Measurements from ENCODE around the gene C22orf15. TPM values are rescaled to one million over a fixed set of nuclear protein-coding genes. Genes with fewer than 3 reads are reported as not detected.

C22orf15 gene
- total RNA-seq, 1 donor from 2014 or later = 5.9 TPM

GRCh38 chr22:23772649-23773473, 10.1 kb downstream of the C22orf15 start, which contains the start of gene MMP11:
TSS of gene MMP11 (plus strand) at chr22:23772849. CDS start at chr22:23772871, 22 bp downstream.
- H3K9me3 ChIP-seq = no peaks in the 10 kb centered on the region
- H3K4me1 ChIP-seq = peaks cover 49% of the 10 kb centered on the region
- no peaks in the 10 kb centered on the region for H3K36me3 ChIP-seq
- H3K4me3 ChIP-seq = peak within 1 kb of the TSS; percentile 55
- TF ChIP-seq CTCF (IDR thresholded peaks at IDR 0.05) = peak; percentile 13
- intact Hi-C loops (cut with DNase I) = no loop called here
- DNase-seq (peak; percentile 64), ATAC-seq (peak; percentile 53 to 59)
- H3K27me3 ChIP-seq (ENCODE audit: low read depth) = no peaks in the 10 kb centered on the region
- no peak within 1 kb of the TSS for H3K27ac ChIP-seq

GRCh38 chr22:23773483-23774113, 10.8 kb downstream of the C22orf15 start:
- Histone ChIP-seq H3K9me3 (no peaks in the 10 kb centered on the region), H3K4me3 (peak overlapping the region; percentile 55), H3K27me3 (ENCODE audit: low read depth) (no peaks in the 10 kb centered on the region), H3K27ac (no peak overlapping the region), H3K4me1 (peaks cover 42% of the 10 kb centered on the region), H3K36me3 (no peaks in the 10 kb centered on the region)
- TF ChIP-seq CTCF (IDR thresholded peaks at IDR 0.05) = no peak
- DNase-seq = no peak
- no peak for ATAC-seq
- intact Hi-C loops (cut with DNase I) = no loop called here

GRCh38 chr22:23774114-23774921, 11.5 kb downstream of the C22orf15 start:
- Histone ChIP-seq H3K4me3 (no peak overlapping the region), H3K27ac (no peak overlapping the region), H3K4me1 (peaks cover 38% of the 10 kb centered on the region), H3K27me3 (ENCODE audit: low read depth) (no peaks in the 10 kb centered on the region), H3K9me3 (no peaks in the 10 kb centered on the region), H3K36me3 (no peaks in the 10 kb centered on the region)
- ATAC-seq = no peak
- intact Hi-C loops (cut with DNase I) = no loop called here
- no peak for DNase-seq
- TF ChIP-seq CTCF (IDR thresholded peaks at IDR 0.05) = no peak

GRCh38 chr22:23774922-23775436, 12.2 kb downstream of the C22orf15 start:
- no peak for DNase-seq
- TF ChIP-seq CTCF (IDR thresholded peaks at IDR 0.05) = no peak
- H3K36me3 ChIP-seq = no peaks in the 10 kb centered on the region
- intact Hi-C loops (cut with DNase I) = no loop called here
- no peaks in the 10 kb centered on the region for H3K9me3 ChIP-seq
- no peaks in the 10 kb centered on the region for H3K27me3 ChIP-seq (ENCODE audit: low read depth)
- ATAC-seq = no peak
- peaks cover 38% of the 10 kb centered on the region for H3K4me1 ChIP-seq
- H3K27ac ChIP-seq = no peak overlapping the region
- H3K4me3 ChIP-seq = no peak overlapping the region

GRCh38 chr22:23775779-23776375, 13.1 kb downstream of the C22orf15 start:
- intact Hi-C loops (cut with DNase I) = no loop called here
- no peak for ATAC-seq

More at GRCh38 chr22:23775779-23776375, 13.1 kb downstream of the C22orf15 start:
- Histone ChIP-seq H3K27me3 (ENCODE audit: low read depth) (no peaks in the 10 kb centered on the region), H3K4me1 (peaks cover 31% of the 10 kb centered on the region), H3K36me3 (no peaks in the 10 kb centered on the region), H3K27ac (no peak overlapping the region), H3K9me3 (no peaks in the 10 kb centered on the region), H3K4me3 (no peak overlapping the region)
- no peak for TF ChIP-seq CTCF (IDR thresholded peaks at IDR 0.05)
- no peak for DNase-seq
